ENCODE data around the gene VAT1L. TPM values are rescaled to one million over a fixed set of nuclear protein-coding genes. Genes with fewer than 3 reads are reported as not detected.

VAT1L gene
- total RNA-seq, 1 donor from 2014 or later = not detected

DNA sequence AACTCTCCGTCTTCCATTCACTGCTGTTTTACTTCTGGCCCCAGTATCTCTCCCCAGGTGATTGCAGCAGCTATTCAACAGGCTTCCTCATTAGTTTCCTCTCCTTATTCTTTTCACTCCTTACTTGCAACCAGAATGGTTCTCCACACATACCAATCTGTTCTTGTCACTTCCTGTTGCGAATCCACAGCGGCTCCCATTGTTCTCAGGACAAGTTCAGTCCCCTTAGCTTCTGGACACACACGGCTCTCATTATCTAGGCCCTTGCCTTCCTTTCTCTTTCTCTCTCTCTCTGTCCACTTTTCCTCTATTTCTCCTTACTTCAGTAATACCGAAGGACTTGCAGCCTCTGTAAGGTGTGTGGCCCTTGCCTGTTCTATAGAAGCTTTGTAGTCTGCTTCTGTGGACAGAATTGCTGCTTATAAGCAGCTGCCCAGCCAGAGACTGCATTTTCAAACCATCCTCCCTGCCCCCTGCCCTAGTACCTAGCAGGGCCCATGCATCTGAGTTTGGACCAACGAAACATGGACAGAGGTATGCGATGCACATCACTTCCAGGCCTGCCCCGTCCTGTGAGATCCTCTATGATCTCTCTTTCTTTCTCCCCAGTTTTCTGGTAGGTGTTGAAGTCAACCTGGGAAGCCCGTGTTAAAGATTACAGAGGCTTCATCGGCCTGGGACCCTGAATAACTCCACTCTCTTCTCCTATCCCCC lies 45.7 kb downstream of the VAT1L start:
- intact Hi-C loops (cut with micrococcal nuclease) = no loop called here

DNA sequence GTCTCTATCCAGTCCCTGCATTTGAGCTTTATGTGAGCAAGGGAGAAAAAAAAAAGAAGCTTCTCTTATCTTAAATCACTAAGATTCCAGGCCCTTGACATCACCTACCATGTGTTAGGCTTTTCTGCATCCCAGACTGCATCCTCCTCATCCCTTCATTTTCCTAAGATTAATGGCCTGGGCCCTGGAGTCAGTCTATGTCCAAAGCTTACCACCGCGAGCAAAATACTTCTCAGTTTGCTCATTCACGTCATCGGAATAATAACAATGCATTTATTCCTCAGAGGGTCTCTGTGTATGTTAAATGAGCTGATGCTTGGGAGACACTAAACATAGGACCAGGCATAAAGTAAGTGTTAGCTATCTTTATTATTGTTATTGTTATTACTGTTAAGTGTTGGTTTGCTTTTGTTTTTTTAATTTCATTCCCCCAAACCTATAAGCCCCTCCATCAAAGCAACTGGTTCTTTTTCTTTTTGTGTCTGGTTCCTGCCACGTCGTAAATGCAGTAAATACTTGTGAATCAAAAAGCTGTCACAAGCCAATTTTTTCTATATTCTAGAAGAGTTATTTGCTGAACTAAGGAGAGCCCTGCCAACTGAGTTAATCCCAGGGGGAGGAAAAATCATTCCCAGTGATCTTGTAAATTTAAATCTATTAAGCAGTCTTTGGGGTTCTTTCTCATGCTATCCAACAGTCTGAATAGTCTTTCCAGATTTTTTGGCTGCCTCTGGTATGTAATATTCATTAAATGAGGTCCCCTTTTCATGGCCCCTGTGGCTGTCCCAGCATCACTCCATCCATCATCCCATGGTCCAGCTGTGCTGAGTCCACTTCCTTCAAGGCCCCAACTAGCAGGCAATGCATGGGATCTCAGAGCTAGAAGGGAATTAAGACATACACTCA lies 46.5 kb downstream of the VAT1L start:
- intact Hi-C loops (cut with micrococcal nuclease) = no loop called here

DNA sequence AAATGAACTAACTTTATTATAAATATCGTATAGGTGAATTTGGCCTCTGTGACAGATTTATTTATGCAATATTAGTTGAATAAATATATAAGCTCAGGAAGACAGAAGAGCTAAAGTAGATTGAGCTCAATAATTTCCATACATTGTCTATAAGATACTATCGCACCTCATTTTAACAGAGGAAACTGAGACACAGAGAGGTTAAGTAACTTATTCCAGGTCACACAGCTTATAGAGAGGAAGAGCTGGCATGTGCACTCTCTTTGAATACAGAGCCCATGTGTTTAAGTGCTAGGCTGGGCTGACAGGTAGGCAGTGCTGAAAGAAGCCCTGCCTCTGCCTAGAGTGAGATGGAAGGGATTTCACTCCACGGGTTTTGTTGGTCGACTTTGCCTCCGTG lies 48.4 kb downstream of the VAT1L start:
- intact Hi-C loops (cut with micrococcal nuclease) = no loop called here

DNA sequence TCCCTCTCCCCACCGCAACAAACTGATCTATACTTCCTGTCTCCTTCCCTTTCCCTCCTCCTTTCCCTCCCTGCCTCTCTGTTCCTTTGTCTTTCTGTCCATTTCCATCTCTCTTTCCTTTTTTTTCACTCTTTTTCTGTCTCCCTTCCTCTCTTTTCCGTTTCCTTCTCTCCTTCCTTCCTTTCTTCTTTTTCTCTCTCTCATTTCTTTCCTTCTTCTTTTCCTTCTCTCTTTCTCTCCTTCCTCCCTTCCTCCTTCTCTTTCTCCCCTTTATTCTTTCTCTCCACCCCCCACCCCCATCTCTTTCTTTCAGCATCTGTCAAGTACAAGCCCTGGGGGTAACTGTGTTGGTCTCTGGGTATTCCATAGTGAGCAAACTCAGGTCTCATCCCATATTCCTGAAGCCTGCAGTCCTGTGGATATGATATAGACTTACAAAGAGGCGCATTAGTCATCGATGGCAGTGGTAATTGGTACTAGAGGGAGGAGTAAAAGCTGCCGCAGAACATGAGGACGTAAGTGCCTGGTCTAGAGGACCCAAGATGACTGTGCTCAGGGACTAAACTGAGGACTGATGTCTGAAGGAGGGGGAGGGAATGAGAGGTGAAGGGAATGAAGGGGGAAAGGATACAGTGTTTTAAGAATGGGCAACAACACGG lies 50.4 kb downstream of the VAT1L start:
- intact Hi-C loops (cut with micrococcal nuclease) = no loop called here

DNA sequence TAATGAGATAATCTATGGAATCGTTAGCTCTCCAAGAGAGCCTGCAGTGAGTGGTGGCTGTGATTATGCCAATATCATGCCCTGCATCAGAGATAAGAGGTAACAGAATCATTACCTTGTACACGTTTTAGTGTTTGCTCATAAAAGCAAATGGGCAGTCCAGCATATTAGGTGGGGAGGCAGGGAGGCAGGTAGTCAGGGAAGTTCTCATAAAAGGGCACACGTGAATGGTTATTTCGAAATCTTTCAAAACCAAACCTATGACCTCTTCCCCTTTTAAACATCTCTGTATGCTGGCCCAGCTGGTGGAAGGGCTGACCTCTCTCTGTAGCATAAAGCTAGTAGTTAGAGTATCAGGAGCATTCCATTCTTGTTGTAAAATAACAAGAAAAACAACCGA lies 51.7 kb downstream of the VAT1L start:
- intact Hi-C loops (cut with micrococcal nuclease) = no loop called here

DNA sequence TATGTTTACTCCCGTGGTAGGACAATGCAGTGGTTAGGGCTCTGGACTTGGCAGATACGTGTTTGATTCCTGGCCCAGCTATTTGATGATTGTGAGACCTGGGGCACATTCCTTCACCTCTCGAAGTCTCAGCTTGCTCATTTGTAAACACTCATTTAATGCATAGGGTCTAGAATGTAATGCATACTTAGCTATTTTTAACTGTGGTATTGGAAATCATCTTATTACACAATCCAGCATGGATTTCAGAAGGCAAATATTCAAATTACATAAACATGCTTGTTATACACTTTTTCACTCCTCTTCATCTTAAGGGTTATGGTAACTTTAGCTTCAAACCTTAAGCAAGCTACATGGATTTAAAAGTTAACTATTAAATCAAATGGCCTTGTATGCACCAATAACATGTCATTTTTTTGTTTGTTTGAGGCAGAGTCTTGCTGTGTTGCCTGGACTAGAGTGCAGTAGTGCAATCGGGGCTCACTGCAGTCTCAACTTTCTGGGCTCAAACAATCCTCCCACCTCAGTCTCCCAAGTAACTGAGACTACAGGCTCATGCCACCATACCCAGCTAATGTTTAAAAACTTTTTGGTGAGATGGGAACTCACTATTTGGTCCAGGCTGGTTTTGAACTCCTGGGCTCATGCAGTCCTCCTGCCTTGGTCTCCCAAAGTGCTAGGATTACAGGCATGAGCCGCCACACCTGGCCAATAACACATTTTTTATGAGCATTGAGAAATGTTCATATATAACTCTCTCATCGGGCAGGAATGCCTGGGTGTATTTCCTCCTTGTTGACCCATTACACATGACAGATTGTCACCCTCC lies 52.5 kb downstream of the VAT1L start:
- intact Hi-C loops (cut with micrococcal nuclease) = no loop called here

DNA sequence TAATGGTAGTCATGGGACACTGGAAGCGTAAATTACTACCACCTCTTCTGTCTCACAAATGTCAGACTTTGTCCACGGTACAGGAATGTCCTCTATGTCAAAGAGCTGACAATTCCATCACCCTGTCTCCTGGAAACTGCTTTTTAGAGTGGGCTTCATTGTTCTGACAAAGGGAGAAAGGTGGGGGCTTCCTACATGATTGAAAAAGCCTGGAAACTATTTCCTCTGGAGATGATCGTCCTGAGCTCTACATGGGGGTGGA lies 53.1 kb downstream of the VAT1L start:
- intact Hi-C loops (cut with micrococcal nuclease) = no loop called here

DNA sequence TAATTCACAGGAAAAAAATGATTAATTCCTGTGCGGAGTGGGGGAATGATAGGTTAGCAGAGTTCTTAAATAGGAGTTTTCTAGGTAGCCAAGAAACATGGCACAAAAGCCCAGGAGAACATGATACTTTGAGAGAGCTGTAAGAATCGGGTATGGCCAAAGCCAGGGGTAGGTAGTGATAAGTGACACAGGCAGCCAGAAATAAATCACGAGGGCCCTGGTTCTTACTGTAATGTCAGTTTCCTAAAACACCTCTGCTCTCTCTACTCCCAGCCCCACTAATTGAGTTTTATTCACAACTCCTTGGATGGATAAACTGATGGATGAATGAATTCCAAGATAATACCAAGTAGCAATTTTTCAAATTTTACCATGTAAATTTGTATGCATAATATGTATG lies 54.1 kb downstream of the VAT1L start:
- intact Hi-C loops (cut with micrococcal nuclease) = no loop called here

DNA sequence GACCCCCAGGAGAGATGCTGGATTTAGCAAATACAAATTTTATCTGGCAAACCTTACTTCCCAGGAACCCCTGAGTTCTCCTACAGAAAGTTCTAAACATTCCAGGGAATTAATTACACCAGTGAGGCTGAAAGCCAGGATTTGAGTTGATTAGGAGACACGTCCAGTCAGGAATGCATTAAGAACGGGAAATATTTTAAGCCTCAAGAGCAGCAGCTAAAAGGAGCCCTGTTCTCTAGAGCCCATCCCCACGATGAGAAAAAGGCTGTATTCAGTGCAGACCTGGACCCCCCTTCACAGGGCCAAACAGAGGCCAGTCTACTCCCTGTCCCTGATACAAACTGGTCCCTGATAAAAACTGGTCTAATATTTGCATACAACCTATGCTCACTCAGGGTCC lies 55.0 kb downstream of the VAT1L start:
- intact Hi-C loops (cut with micrococcal nuclease) = no loop called here

DNA sequence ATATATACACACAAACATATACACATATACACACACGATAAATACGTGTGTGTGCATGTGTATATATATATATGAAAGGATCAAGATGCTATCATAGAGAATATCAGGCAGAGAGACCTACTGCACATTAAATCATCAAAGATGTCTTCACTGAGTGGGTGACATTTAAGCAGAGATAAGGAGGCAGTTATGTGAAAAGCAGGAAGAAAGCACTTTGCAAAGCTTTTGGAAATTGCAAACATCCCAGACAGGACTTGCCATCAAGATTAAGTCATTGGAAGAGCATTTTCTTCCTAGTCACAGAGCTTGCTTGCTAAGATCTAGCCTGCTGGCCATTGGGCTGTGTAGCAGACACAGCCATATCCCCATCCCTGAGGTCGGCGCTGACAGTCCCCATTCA lies 56.4 kb downstream of the VAT1L start:
- intact Hi-C loops (cut with micrococcal nuclease) = no loop called here

DNA sequence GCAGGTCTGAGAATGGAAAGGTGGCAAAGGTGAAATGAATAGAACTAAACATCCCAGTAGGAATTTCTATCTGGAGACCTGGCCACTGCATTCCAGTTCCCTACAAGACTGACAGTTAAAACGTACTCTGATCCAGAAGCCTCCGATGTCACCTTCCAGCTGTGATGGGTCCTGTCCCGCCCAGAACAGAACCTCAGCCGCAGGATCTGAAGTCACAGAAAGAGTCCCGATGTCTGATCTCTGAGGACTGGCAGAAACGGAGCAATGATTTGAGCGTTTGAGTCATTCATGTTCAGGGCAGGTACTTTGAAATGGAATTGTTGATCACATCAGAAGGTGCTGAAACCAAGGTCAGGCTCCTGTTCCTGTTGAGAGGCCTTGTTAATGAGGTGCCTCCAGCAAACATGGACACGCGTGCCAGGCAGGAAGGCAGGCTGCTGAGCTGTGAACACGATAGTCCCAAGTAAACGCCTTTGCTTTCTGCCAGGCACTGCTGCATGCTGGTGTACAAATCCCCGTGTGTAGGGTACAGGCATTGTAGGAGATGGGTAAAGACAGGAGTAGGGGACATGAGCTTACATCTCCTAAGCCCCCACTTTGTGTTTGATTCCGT lies 61.4 kb downstream of the VAT1L start:
- intact Hi-C loops (cut with micrococcal nuclease) = no loop called here

DNA sequence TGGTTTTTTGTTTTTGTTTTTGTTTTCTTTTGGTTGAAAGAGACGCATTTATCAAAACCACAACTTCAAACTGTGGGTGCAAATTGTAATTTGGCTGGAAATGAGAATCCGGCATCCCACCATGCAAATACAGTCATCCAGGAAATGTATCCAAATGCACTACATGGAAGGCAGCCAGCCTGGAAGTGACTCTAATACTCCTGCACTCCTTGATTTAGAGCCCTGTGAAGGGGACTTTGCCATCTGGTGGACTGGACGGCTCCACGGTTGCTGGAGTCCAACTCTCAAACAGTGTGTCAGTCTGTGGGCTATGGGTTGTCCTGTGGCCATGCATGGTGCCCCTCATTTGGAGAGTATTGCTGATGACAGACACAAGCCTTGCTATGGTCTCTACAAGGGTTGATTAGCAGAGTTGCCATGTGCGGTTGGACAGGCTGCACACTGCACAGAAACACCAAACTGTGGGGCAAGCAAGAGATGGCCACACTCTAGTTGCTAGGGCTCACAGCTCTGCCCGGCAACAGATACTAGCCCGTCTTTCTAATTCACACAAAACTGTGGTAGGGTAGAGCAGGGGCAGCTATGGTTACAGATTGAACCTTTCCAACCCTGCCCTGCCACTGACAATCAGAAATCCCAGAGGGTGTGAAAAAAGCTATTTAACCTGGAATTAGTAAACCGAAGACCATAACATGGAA lies 62.4 kb downstream of the VAT1L start:
- intact Hi-C loops (cut with micrococcal nuclease) = no loop called here

DNA sequence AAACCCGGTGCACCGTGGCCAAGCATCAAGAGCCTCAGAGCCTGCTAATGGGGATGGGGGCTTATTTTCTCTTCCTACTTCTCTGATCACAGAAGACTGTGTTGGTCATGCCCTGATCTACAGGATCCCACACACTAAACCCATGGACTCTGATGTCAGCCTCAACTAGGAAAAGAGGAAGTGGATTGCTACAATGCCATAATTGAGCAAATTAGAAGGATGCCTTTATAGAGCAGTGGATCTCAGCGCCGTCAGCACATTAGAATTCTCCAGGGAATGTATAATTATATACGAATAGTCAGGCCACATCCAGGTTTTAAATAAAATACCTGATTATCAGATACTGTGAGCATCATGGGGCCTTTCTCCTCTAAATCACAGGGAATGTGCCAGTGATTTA lies 64.8 kb downstream of the VAT1L start:
- intact Hi-C loops (cut with micrococcal nuclease) = no loop called here

DNA sequence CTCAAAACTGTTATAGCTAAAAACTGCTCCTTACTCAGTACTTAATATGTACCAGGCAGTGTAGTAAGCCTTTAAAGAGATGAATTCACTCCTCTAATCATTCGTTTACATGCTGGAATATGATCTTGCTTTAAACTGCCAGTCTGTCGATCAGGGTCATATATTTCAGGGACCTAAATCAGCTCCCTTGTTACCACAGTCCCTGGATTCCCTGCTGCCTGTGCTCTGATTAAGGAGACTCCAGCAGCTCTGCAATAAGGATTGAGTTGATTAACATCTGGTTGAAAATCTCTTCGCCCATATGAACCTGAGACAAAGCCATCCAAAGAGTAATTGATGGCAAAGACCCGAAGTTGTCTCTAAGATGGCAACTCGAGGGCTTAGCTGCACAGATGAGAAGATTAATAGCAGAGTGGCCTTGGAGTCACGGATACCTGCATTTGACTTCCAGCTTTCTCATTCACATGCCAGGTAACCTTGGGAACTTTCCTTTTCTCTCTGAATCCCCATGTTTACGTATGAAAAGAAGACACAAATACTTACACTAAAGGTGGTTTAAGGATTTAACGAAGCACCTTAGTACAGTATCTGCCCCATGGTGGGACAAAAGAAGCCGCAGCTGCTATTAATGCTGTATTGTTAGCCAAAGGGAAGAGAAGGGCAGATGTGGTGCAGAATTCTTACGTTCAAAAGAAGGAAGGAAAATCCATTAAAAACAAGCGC lies 68.2 kb downstream of the VAT1L start:
- intact Hi-C loops (cut with micrococcal nuclease) = no loop called here

DNA sequence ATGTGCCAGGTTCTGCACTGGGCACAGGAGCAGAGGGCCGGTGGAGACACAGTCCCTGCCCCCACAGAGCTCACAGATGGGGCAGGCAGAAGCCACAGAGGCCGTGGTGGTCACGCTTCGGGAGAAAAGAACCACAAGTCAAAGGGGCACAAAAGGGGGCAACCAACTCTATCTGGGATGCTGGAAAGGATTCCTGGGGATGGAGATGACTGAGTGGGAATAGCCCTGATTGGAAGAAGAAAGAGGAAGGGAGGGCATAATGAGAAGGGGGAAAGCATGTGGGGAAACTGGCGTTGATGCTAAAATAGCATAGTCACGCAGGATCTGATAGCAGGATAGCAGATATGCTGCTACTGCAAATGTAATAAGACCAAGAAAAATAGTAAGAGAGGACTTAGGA lies 69.7 kb downstream of the VAT1L start:
- intact Hi-C loops (cut with micrococcal nuclease) = no loop called here

DNA sequence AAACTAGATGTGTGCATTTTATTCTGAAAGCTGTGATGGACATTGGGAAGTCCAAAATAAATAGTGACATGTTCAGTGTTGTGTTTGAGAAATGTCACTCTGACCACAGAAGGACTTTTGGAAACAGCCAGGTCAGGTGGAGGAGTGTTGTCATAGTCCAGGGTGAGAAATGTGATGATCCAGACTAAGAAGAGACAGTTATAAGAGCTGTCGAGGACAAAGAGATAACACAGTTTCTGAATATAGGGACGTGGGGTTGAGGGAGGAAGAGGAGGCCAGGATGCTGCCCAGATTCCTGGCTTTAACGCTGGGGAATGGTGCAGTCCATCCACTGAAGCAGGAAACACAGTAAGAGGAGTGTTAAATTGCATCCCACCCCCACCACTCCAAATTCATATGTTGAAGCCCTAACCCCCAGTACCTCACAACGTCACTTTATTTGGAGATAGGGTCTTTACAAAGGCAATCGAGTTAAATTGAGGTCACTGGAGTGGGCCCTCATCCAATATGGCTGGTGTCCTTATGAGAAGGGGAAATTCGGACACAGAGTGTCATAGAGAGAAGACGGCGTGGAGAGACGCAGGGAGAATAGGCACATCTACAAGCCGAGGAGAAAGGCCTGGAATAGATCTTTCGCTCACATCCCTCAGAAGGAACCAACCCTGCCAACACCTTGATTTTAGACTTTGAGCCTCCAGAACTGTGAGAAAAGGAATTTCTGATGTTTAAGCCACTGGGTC lies 71.3 kb downstream of the VAT1L start:
- intact Hi-C loops (cut with micrococcal nuclease) = no loop called here

DNA sequence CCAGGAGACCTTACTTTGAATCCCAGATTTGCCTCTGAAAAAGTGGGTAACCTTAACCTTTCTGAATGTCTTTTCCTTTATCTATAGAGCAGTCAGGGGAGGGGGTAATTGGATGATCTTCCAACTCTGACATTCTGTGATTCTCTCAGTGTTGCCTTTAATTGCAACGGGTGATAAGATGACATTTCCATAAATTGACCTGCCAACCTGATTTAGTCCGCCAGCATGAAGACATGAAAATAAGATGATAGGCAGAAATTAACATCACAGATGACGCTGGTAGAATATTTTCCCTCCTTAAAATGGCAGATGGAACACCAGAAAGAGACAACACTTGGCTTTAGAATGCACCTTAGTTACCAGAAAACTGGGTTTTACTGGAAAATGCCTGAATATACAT lies 72.6 kb downstream of the VAT1L start:
- intact Hi-C loops (cut with micrococcal nuclease) = no loop called here

DNA sequence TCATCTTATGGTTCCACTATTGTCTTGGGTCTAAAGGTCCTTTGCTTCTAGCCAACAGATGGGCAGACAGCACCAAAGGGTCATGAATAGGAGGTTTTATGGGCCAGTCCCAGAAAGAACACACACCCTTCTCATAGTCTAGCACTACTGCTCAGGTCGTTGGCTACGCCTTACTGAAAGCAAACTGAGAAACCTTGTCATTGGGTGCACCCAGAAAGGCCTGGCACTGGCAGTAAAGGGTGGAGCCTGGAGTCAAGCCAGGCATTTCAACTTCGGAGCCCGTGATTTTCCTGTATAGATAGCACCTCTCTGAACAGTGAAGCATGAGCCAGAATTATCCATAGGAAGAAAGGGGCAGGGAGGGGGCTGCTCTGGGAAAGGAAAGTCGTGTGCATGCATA lies 74.9 kb downstream of the VAT1L start:
- intact Hi-C loops (cut with micrococcal nuclease) = no loop called here

DNA sequence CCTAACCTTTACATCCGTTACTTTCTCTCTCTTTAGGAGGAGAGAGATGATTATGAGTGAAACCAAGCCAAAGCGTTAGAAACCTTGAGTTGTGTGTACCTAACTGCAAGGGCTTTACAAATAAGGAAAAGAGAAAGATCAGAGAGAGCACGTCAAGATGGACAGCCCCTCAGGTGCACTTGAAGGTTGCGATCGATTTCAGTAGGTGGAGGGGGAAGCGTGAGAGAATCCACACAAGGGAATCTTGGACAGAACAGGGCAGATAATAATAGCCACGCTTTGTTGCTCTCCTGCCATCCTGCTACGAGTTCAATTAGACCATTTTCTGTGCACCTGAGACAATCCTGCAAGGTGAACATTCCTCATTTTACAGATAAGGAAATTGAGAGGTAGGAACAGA lies 78.4 kb downstream of the VAT1L start:
- intact Hi-C loops (cut with micrococcal nuclease) = no loop called here

All from T-helper 2 cell treated with Interferon-gamma antibody and Interleukin-4, amounts not matched to agents 100 ng/mL and 5 ng/mL, for 36 hours (primary cell).